Smooth muscle cell (in vitro differentiated cells): ENCODE data around the gene CIROP. TPM values are rescaled to one million over a fixed set of nuclear protein-coding genes. Genes with fewer than 3 reads are reported as not detected.

Source experiments
- DNase-seq: peaks from one replicate; lab custom pipeline; 2025; ENCODE audit not compliant: unreplicated experiment; lab: John Stamatoyannopoulos, UW
- H2AFZ ChIP-seq: fragments of 200-600 bp; sonication (generic); 2 replicates; pipeline ENCODE4 v1.6.0; 2016; ENCODE audit warnings: antibody characterized with exemption, low read depth, mild to moderate bottlenecking
- H3F3A ChIP-seq: fragments of 200-600 bp; sonication (generic); 2 replicates; pipeline ENCODE4 v1.6.0; 2017; ENCODE audit warnings: antibody characterized with exemption, low read depth
- H3K27ac ChIP-seq: fragments of 200-600 bp; sonication (generic); 2 replicates; pipeline ENCODE4 v1.5.1; 2016; ENCODE audit warnings: low read depth, mild to moderate bottlenecking
- H3K27me3 ChIP-seq: fragments of 200-600 bp; sonication (generic); 2 replicates; pipeline ENCODE4 v1.6.1; 2016; ENCODE audit warnings: low read depth, mild to moderate bottlenecking
- H3K36me3 ChIP-seq: fragments of 200-600 bp; sonication (generic); 2 replicates; pipeline ENCODE4 v1.5.1; 2016; ENCODE audit warnings: low read depth
- H3K4me1 ChIP-seq: fragments of 200-600 bp; sonication (generic); 2 replicates; pipeline ENCODE4 v1.5.1; 2016; ENCODE audit warnings: low read depth
- H3K4me2 ChIP-seq: fragments of 200-600 bp; sonication (generic); 2 replicates; pipeline ENCODE4 v1.6.0; 2016; ENCODE audit warnings: mild to moderate bottlenecking
- H3K4me3 ChIP-seq: fragments of 200-600 bp; sonication (generic); 2 replicates; pipeline ENCODE4 v1.5.1; 2016; ENCODE audit warnings: mild to moderate bottlenecking
- H3K79me2 ChIP-seq: fragments of 200-600 bp; sonication (generic); 2 replicates; pipeline ENCODE4 v1.6.0; 2016; ENCODE audit warnings: low read depth, mild to moderate bottlenecking
- H3K9ac ChIP-seq: fragments of 200-600 bp; sonication (generic); 2 replicates; pipeline ENCODE4 v1.6.0; 2016; ENCODE audit warnings: low read depth
- H3K9me3 ChIP-seq: fragments of 200-600 bp; sonication (generic); replicated peaks from 2 replicates; pipeline ENCODE4 v1.5.1; 2016; ENCODE audit warnings: low read depth
- H4K20me1 ChIP-seq: fragments of 200-600 bp; sonication (generic); 2 replicates; pipeline ENCODE4 v1.6.0; 2016; ENCODE audit warnings: low read depth
- CTCF ChIP-seq: fragments of 200-600 bp; sonication (generic); IDR thresholded peaks from 2 replicates; pipeline ENCODE4 v1.5.1; 2017; ENCODE audit warnings: borderline replicate concordance, mild to moderate bottlenecking, antibody characterized with exemption; ENCODE audit not compliant: insufficient read depth, poor library complexity, severe bottlenecking
- WGBS: methylation state at CpG from one replicate; pipeline ENCODE4 v1.1.7; 2016; ENCODE audit warnings: low lambda C conversion rate; 5-methylcytosine and 5-hydroxymethylcytosine counted together
- polyA plus RNA-seq: library from polyadenylated mRNA; unstranded; fragments of >200 nt; fragmentation: Nextera tagmentation; extraction: Ambion mirVana; gene quantifications from 2 replicates; pipeline ENCODE4 v1.2.1, GENCODE V29; 2016
- total RNA-seq: library from RNA; depleted of rRNA; stranded (reverse); fragments of >200 nt; gene quantifications from 2 replicates; pipeline ENCODE4 v1.2.3, GENCODE V29; 2014

The CIROP gene
- total and polyA plus RNA-seq, 2 experiments from 2014 or later = not detected

- H3K27me3 ChIP-seq = no peaks in the 10 kb centered on the region
- TF ChIP-seq CTCF = no peak
- no peaks in the 10 kb centered on the region for H3F3A ChIP-seq
- WGBS = 82% methylated on average over 14 of the region's 14 CpGs
- H3K9ac ChIP-seq = no peak overlapping the region
- H3K27ac ChIP-seq = no peak overlapping the region
- H3K9me3 ChIP-seq = no peaks in the 10 kb centered on the region
- H4K20me1 ChIP-seq = no peaks in the 10 kb centered on the region
- no peak overlapping the region for H2AFZ ChIP-seq
- no peak overlapping the region for H3K4me2 ChIP-seq
- H3K4me3 ChIP-seq = no peak overlapping the region
- peaks cover 5% of the 10 kb centered on the region for H3K4me1 ChIP-seq
- no peak for DNase-seq
- H3K36me3 ChIP-seq = no peaks in the 10 kb centered on the region
- H3K79me2 ChIP-seq = no peaks in the 10 kb centered on the region
Observed at GRCh38 chr14:23052182-23052623, 52.6 kb downstream of the CIROP start.

DNA sequence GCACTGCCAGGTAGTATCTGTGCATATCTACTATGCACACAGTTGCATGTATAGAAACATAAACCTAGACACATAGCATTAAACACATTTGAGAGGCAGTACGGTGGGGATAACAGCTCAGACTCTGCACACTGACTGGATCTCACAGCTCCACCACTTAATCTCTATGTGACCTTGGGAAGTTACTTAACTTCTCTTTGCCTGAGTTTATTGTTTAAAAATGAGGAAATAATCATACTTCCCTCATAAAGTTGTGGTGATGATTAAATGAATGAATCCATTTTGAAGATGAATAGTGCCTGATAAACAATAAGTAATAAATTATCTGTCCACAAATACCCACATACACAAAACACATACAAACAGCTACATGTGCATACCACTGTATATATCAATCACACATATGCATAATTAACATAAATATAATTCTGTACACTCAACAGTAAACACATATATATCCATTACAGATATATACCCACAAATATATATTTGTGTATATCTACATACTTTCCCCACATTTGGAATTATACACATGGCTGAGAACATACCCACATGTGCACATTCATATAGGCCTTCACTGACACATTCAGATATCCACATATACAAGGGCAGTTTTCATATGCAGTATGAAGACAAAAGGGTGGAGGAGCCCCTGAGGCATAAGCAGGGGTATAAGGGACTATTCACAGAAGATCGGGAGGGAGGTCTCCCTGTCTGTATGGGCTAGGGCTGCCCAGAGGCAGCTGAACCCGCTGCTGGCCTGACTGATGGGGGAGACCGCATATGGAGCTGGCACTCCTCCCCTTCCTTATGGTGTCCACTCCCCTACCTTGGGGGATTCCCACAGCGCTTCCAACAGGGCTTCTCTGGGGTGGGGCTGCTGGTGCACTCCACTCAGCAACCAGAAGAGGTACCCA is 53.4 kb downstream of the CIROP start:
- no peak overlapping the region for H3K4me2 ChIP-seq
- peaks cover under 1% of the 10 kb centered on the region for H3K4me1 ChIP-seq
- H4K20me1 ChIP-seq = no peaks in the 10 kb centered on the region
- H3K4me3 ChIP-seq = no peak overlapping the region
- no peaks in the 10 kb centered on the region for H3K27me3 ChIP-seq
- H2AFZ ChIP-seq = no peak overlapping the region
- no peaks in the 10 kb centered on the region for H3K36me3 ChIP-seq
- WGBS = 95% methylated on average over 5 of the region's 5 CpGs
- TF ChIP-seq CTCF = no peak
- no peak overlapping the region for H3K27ac ChIP-seq
- H3K9me3 ChIP-seq = no peaks in the 10 kb centered on the region
- DNase-seq = no peak
- no peaks in the 10 kb centered on the region for H3F3A ChIP-seq
- H3K79me2 ChIP-seq = no peaks in the 10 kb centered on the region
- H3K9ac ChIP-seq = no peak overlapping the region

Other genes starting within 250 kb of the CIROP start
- 32.4 and 38.8 TPM in 2 replicates for gene LRP10, start 233.2 kb downstream of the CIROP start, total RNA-seq
- 81.2 and 87.1 TPM in 2 replicates for gene LRP10, start 233.2 kb downstream of the CIROP start, polyA plus RNA-seq
- 0.22 and 2.6 TPM in 2 replicates for gene REM2, start 221.8 kb downstream of the CIROP start, total RNA-seq
- gene REM2, start 221.8 kb downstream of the CIROP start, polyA plus RNA-seq = 1.6 and 5.9 TPM in 2 replicates
- 69.8 and 112 TPM in 2 replicates for gene RBM23, start 185.8 kb downstream of the CIROP start, total RNA-seq
- gene RBM23, start 185.8 kb downstream of the CIROP start, polyA plus RNA-seq = 59.3 and 72.4 TPM in 2 replicates
- 50.3 and 81.2 TPM in 2 replicates for gene PRMT5, start 175.6 kb downstream of the CIROP start, total RNA-seq
- gene PRMT5, start 175.6 kb downstream of the CIROP start, polyA plus RNA-seq = 80.0 and 82.1 TPM in 2 replicates
- 15.6 and 30.2 TPM in 2 replicates for gene HAUS4, start 147.9 kb downstream of the CIROP start, total RNA-seq
- 15.6 and 19.1 TPM in 2 replicates for gene HAUS4, start 147.9 kb downstream of the CIROP start, polyA plus RNA-seq
- gene AJUBA, start 122.4 kb downstream of the CIROP start, total RNA-seq = 20.7 and 21.2 TPM in 2 replicates
- gene AJUBA, start 122.4 kb downstream of the CIROP start, polyA plus RNA-seq = 19.8 and 23.8 TPM in 2 replicates
- gene C14orf93, start 94.8 kb downstream of the CIROP start, total RNA-seq = 10.2 and 11.9 TPM in 2 replicates
- gene C14orf93, start 94.8 kb downstream of the CIROP start, polyA plus RNA-seq = 6.7 and 8.4 TPM in 2 replicates
- 161 and 183 TPM in 2 replicates for gene PSMB5, start 70.1 kb downstream of the CIROP start, total RNA-seq
- 372 and 374 TPM in 2 replicates for gene PSMB5, start 70.1 kb downstream of the CIROP start, polyA plus RNA-seq
- not detected in 2 replicates for gene PSMB11, start 62.8 kb downstream of the CIROP start, total RNA-seq
- not detected in 2 replicates for gene PSMB11, start 62.8 kb downstream of the CIROP start, polyA plus RNA-seq
- gene CDH24, start 47.5 kb downstream of the CIROP start, total RNA-seq = 3.6 and 5.5 TPM in 2 replicates
- gene CDH24, start 47.5 kb downstream of the CIROP start, polyA plus RNA-seq = 6.9 and 8.0 TPM in 2 replicates
- 64.5 and 69.0 TPM in 2 replicates for gene ACIN1, start 9.9 kb downstream of the CIROP start, total RNA-seq
- 33.7 and 39.3 TPM in 2 replicates for gene ACIN1, start 9.9 kb downstream of the CIROP start, polyA plus RNA-seq
- 54.1 and 57.2 TPM in 2 replicates for gene C14orf119, start 9.5 kb downstream of the CIROP start, total RNA-seq
- gene C14orf119, start 9.5 kb downstream of the CIROP start, polyA plus RNA-seq = 119 and 130 TPM in 2 replicates
- not detected in 2 replicates for gene CEBPE, start 14.3 kb upstream of the CIROP start, total RNA-seq
- gene CEBPE, start 14.3 kb upstream of the CIROP start, polyA plus RNA-seq = not detected in 2 replicates
- 16.4 and 18.9 TPM in 2 replicates for gene SLC7A8, start 78.7 kb upstream of the CIROP start, total RNA-seq
- 26.0 and 29.1 TPM in 2 replicates for gene SLC7A8, start 78.7 kb upstream of the CIROP start, polyA plus RNA-seq
- gene RNF212B, start 132.9 kb upstream of the CIROP start, total RNA-seq = not detected in 2 replicates
- gene RNF212B, start 132.9 kb upstream of the CIROP start, polyA plus RNA-seq = not detected in 2 replicates
- 5.0 and 5.4 TPM in 2 replicates for gene HOMEZ, start 181.1 kb upstream of the CIROP start, total RNA-seq
- 4.9 and 5.1 TPM in 2 replicates for gene HOMEZ, start 181.1 kb upstream of the CIROP start, polyA plus RNA-seq
- gene PPP1R3E, start 197.9 kb upstream of the CIROP start, total RNA-seq = 1.7 and 2.0 TPM in 2 replicates
- gene PPP1R3E, start 197.9 kb upstream of the CIROP start, polyA plus RNA-seq = 0.71 and 1.5 TPM in 2 replicates
- gene BCL2L2, start 201.8 kb upstream of the CIROP start, total RNA-seq = 11.7 and 13.2 TPM in 2 replicates
- gene BCL2L2, start 201.8 kb upstream of the CIROP start, polyA plus RNA-seq = 1.6 and 2.0 TPM in 2 replicates
- 48.3 and 52.3 TPM in 2 replicates for gene PABPN1, start 216.5 kb upstream of the CIROP start, total RNA-seq
- gene PABPN1, start 216.5 kb upstream of the CIROP start, polyA plus RNA-seq = 139 and 156 TPM in 2 replicates
- gene SLC22A17, start 247.9 kb upstream of the CIROP start, total RNA-seq = 70.3 and 81.0 TPM in 2 replicates
- gene SLC22A17, start 247.9 kb upstream of the CIROP start, polyA plus RNA-seq = 127 and 134 TPM in 2 replicates